Head of caudate nucleus (tissue), 42 donors: ENCODE data around the gene IFNL4.
"Not testable (repeated sequence)": the region's sequence is repeated elsewhere in the genome, so short reads cannot be mapped to it uniquely, and the experiment has no call there.

Source experiments
- DNase-seq, 42 donors: peaks; one replicate each; pipeline versions ENCODE4 v3.0.0 to v3.0.0-alpha.2; 2020 to 2021; ENCODE audit warnings: mixed read lengths in 7 of 42
- intact Hi-C: fragments of 100-400 bp; cut with DNase I; formaldehyde crosslinking; loops from one replicate; pipeline ENCODE4 v1.15.0; 2022

Gene IFNL4

DNA sequence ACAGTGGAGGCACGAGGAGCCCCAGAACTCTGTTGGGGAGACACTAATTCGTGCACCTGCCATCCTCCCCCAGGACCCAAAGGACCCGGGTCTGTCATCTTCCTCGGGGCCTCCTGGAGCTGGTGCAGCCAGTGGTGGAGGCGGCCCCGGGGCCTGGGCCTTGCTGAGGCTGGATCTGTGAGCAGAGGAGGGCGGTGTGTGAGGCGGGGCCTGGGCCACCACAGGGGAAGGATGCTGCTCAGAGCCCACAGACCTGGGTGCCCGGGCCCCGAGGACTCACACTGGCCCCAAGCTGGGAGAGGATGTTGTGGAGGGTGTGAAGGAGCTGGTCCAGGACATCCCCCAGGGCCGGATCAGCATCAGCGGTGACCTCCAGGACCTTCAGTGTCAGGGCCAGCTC, 12.1 kb downstream of the IFNL4 start:
- intact Hi-C loops = no loop called here
- no peak for DNase-seq

DNA sequence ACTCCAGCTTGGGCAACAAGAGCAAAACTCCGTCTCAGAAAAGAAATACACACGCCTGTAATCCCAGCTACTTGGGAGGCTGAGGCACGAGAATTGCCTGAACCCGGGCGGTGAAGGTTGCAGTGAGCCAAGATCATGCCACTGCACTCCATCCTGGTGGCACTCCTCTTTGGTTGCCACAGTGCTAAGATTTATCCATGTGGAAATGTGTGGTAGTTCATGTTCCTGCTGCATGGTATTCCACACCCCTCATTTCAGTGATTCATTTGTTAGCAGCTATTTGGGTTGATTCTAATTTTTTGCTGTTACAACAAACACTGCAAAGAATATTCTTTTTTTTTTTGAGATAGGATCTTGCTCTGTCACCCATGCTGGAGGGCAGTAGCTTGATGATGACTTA, 15.9 kb downstream of the IFNL4 start:
- DNase-seq = no peak
- intact Hi-C loops = no loop called here

DNA sequence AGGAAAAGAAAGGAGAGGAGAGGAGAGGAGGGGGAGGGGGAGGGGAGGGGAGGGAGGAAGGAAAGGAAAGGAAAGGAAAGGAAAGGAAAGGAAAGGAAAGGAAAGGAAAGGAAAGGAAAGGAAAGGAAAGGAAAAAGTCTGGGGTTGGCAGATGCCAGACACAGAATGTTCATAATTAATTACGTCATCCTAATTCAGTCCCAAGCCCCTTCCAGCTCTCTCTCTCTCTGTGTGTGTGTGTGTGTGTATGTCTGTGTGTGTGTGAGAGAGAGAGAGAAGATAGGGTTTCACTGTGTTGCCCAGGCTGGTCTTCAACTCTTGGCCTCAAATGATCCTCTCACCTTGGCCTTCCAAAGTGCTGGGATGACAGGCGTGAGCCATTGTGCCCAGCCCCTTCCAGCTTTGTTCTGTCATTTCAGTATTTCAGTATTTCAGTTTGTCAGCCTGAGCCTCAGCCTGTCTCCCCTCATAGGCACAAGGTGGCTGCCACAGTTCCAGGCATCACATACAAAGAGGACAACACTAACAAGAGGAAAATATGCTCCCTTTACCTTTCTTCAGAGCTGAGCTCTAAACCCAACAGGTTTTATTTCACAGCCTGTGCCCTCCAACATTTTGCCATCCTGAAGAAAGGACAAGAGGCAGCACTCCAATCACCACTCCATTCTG, 18.4 kb downstream of the IFNL4 start:
- DNase-seq = no peak
- intact Hi-C loops = no loop called here

DNA sequence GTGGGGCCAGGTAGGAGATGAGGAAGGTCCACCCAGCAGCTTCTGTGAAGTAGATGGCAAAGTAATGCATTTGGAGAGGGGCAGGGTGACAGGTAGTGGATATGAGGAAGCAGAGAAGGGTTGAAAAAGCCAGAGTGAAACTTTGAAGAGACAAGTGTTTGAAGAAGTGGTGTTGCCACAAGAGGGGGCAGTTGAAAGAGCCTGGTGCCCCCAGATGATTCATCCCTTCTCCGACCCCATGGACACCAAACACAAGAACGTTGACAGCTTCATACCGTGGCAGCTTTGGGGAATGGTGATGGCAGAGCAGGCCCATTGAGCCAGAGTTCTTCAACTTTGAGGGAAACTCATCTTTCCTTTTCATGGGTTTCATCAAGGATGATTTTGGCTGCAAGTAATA, 23.7 kb downstream of the IFNL4 start:
- intact Hi-C loops = no loop called here
- DNase-seq = no peak

DNA sequence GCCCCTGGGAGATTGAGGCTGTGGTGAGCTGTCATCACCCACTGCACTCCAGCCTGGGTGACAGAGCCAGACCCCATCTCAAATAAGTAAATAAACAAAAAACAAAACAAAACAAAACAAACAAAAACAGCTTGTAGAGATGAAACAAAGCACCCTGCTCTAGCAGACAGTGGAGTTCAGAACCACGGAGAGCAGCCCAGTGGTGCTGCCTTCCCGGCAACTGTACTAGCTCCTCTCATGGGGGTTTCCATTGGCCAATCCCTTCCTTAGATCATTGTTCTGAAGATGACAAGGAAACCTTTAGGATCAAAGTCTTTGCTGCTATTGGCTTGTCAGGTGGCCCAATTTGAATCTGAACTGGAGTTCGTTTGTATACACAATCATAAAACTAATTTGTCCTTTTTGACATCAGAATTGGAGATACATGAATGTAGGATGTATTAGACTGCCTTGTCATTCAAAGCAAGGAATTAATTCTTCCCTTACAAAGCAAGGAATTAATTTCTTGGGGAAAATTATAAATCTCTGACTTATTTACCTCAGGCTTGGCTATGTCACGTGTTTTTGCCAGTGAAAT, 24.9 kb downstream of the IFNL4 start:
- no peak for DNase-seq
- intact Hi-C loops = no loop called here

DNA sequence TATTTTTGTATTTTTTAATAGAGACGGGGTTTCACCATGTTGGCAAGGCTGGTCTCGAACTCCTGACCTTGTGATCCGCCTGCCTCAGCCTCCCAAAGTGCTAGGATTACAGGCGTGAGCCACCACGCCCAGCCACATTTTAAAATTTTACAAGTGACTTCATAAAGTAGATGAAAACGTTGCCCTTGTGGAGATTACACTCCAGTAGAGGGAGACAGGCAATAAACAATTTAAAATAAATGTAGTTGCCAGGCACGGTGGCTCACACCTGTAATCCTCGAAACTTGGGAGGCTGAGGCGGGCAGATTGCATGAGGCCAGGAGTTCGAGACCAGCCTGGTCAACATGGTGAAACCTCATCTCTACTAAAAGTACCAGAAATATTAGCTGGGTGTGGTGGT, 29.5 kb downstream of the IFNL4 start:
- DNase-seq, intact Hi-C loops: not testable (repeated sequence)

DNA sequence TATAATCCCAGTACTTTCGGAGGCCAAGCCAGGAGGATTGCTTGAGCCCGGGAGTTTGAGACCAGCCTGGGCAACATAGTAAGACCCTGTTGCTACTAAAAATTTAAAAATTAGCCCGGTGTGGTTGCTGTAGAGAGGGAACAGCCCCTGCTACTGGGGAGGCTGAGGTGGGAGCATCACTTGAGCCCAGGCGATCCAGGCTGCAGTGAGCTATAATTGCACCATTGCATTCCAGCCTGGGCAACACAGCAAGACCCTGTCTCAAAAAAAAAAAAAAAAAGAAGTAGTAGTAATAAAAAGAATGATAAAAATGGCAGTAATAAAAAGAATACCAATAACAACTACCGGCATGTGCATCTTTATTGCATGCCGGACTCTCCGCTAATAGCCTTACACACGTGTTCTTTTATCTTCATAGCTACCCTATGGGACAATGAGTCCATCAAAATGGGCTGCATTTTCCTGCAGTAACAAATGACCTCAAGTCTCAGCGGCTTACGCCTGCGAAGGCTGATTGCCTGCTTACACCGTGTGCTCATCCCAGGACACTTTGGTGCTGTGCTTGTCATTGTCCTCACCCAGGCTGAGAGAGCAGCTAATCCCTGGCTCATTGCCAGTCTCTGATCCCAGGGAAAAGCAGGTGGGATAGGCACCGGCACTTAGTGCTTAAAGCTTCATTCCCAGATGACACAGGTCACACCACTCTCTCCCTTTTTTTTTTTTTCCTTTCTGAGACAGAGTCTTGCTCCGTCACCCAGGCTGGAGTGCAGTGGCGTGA, 30.2 kb downstream of the IFNL4 start:
- no peak for DNase-seq
- intact Hi-C loops = no loop called here

DNA sequence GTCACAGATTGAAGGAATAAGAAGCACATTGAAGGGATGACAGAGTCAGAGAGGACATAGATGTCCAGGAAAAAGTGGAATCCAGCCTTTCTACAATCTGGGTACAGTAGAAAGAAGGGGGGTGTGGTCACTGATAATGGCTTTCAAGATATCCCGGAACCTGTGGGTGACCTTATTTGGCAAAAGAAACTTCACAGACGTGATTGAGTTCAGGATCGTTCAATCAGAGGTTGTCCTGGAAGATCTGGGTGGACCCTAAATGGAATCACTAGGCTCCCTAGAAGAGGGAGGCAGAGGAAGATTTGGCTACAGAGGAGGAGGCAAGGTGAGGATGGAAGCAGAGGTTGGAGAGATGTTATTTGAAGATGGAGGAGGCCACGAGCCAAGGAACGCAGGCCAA, 31.6 kb downstream of the IFNL4 start:
- DNase-seq = no peak
- intact Hi-C loops = no loop called here

DNA sequence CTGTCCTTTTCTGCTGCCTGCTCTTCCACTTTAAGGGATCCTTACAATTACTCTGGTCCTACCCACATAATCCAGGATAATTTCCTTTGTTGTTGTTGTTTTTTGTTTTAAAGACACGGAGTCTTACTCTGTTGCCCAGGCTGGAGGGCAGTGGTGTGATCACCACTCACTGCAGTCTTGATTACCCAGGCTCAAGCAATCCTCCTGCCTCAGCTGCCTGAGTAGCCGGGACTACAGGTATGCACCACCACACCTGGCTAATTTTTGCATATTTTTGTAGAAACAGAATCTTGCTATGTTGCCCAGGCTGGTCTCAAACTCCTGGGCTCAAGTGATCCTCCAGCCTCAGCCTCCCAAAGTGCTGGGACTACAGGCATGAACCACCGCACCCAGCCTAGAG, 33.3 kb downstream of the IFNL4 start:
- intact Hi-C loops, DNase-seq: not testable (repeated sequence)

DNA sequence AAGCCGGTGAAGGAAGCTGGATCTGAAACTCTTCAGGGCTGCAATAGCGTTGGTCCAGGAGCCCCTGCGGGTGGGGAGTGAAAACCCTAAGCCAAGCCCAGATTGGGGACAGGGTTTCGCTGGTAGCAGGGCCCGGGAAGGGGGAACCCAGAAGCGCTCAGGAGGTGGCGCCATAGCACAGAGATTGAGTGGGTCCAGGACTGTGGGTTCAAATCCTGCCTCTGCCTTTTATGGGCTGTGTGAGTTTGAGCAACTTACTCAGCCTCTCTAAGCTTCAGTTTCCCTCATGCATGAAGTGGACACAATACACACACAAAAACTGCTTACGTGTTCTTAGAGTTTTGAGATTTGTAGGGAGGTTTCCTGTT, 36.3 kb downstream of the IFNL4 start:
- intact Hi-C loops = no loop called here

DNA sequence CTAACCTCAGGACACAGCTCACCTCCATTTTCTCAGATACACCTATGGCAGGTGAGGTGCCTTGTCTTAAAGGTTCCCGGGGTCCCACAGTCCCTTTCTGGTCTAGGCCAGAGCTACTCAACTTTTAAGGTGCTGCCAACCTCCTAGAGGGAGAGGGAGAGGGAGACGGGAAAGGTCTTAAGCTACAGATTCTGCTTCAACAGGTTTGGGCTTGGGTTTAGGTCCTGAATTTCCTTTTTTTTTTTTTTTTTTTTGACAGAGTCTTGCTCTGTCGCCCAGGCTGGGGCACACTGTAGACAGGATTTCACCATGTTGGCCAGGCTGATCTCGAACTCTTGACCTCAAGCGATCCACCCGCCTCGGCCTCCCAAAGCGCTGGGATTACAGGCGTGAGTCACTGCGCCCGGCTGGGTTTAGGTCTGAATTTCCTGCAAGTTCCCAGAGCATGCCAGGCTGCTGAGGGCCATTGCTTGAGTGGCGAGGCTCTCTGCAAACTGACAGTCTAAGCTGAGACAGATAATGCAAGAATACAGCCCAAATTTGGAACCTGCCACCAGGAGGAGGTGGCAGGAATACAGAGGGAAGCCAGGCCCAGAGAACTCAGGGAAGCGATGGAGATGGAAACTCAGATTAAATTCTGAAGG, 36.8 kb downstream of the IFNL4 start:
- intact Hi-C loops = no loop called here

More for the DNA sequence above, 36.3 kb downstream of the IFNL4 start:
- DNase-seq = peak in 23 of 42 donors; percentile 4 to 53 (median 25)

DNA sequence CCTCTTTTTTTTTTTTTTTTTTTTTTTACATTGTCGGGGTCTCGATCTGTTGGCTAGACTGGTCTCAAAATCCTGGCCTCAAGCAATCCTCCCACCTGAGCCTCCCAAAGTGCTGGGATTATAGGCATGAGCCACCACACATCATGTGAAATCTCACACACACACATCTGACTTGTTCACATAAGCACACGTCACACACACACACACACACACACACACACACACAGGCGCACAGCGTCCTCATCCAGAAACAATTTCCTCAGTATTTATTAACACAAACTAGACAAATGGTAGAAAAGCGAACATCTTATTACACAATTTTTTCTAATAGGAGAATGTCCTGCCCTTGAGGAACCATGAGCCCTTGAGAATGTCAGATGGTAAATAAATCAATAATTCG, 39.5 kb downstream of the IFNL4 start:
- intact Hi-C loops = no loop called here
- DNase-seq = no peak

More for the DNA sequence above, 36.8 kb downstream of the IFNL4 start:
- no peak for DNase-seq

DNA sequence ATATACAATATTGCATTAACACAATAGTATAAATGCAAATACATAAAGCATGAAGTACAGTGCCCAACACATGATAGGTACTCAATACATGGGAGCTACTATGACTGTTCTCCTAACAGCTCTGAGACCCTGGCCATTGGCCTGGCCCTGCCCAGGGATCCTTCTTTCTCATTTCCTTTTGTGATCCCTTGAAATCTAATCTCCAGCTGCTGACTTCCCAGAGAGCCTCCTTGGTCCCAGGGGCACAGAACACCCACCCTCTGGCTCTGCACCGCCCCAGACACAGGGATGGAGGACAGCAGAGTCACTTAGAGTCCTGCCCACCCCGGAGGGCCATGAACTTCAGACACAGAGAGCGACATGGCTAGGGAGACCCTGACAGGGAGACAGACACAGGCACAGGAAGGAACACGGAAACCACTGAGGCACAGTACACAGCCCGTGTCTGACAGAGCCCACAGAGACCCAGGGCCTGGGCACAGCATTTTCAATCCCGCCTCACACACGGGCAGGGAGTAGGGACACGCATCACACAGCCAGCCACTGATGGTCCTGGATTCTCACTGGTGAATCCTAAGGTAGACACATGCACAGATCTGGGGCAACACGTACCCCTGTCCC, 40.4 kb downstream of the IFNL4 start:
- intact Hi-C loops = no loop called here

DNA sequence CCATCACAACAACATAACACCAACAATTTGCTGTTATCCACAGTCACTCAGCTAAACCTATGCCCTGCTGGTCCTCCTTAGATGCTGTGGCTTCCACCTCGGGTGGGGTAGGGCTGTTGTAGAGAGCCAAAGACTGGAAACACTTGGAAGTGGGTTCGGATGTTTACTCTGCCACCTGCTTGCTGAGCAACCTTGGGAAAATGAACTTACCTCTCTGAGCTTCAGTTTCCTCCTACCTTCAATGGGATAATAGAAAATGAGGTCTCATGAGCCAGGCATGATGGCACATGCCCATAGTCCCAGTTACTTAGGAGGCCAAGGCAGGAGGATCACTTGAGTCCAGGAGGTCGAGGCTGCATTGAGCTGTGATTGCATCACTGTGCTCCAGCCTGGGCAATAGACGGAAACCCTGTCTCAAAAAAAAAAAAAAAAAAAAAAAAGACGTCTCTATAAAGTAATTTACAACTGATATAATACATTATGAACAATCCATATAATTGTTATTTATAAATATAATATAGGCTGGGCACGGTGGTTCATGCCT, 41.3 kb downstream of the IFNL4 start:
- intact Hi-C loops = no loop called here
- no peak for DNase-seq

More for the DNA sequence above, 40.4 kb downstream of the IFNL4 start:
- DNase-seq = no peak

DNA sequence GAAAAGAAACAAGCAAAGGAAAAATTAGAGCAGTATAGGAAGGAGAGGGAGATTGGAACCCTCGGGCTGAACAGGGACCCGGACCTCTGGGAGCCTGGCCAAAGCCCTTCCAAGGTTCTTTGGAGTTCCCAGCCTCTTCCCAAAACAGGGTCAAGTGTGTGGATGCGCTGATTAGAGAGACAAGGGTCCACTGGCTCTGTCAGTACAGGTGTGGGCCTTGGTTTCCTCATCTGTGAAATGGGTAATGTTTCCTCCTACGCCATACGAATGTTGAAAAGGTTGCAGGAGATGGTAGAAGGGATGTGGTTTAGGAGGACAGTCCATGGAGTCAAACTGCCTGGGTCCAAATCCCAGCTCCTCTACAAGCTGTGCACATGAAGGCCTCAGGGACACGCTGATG, 42.5 kb downstream of the IFNL4 start:
- intact Hi-C loops = no loop called here
- no peak for DNase-seq

DNA sequence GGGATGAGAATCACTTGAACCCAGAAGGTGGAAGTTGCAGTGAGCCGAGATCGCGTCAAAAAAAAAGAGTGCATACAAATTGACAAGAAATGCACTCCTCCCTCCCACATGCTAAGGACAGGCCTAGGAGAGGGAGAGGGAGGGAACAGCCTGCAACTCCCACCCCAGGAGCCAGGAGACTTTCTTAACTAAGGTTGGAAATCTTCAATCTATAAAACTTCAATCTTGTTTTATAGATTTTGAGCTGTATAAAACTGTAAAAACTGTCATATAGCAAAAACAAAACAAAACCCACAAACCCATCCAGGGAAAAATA, 43.2 kb downstream of the IFNL4 start:
- no peak for DNase-seq
- intact Hi-C loops = no loop called here

DNA sequence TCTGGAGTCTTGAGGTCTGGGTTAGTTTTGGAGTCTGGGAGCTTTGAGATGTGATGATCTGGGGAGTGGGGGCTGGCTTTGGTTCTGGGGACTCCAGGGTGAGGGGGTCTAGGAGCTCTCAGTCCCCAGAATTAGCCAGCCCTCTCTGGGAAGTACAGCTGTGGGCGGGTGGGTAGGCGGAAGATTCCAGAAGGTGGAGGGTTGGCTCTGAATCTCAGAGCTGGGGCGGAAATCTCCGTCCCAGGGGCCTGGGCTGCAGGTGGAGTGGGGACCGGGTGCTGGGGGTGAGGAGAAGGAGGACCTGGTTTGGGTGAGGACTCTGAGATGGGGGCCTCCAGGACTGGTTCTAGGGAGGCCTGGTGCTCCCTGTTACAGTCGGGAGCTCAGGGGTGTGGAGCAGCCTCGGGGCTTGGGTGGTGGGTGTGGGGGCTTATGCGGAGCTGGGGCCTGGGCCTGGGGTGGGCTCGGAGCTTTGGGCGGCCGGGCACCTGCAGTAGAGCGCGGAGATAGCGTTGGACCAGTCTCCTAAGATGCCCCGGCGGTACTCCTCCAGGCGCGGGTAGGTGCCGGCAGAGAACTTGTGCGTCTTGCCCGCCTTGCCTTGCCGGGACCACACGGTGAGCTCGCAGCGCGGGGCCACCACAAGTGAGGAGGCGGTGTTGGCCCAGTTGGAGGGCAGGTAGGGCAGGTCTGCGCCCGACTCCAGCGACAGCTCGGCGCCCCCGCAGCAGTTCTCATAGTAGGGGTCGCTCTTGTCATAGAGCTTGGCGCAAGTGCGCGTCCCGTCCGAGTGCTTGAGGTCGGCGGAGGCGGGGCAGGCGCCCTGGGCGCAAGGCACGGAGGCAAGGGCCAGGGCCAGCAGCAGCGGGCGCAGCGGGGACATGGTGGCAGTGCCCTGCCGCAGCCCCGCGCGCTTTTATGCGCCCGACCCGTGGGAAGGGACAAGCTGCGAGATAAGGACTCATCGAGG, 45.0 kb downstream of the IFNL4 start, which contains the start of gene SYCN:
Gene SYCN (minus strand): TSS at position 892 of the 970 bp plus-strand sequence. CDS start 9 bp downstream, at position 883.
- no peak for DNase-seq
- intact Hi-C loops = no loop called here

DNA sequence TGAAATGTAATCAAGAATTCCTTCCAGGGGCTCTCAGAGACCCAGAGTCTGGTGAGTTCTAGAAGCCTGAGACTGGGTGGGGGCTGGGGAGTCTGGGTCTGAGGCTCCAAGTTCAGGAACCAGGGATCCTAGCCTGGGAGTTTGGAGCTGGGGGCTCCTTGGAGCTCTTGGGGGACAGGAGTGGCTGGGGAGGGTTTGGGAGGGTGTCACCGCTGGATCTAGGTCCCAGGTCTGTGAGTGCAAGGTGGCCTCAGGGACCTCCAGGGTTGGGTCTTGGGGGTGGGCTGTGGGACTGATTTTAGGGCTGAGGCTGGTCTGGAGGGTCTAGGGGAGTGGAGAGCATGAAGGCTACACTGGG, 45.7 kb downstream of the IFNL4 start:
- intact Hi-C loops = no loop called here
- DNase-seq = no peak

DNA sequence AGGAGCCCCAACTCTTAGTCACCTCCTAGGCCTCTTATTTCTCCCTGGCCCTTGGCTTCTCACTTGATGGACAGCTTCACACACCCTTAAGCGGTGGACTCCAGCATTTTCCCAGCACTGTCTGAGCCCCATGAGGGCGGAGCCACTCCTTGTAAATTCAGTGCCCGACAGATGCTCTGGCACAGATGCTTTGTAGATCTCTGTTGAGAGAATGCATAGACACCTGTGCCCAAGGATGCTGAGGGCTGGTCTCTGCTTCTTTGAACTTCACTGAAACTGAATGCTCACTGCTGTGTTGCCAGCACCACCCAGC, 47.9 kb downstream of the IFNL4 start:
- intact Hi-C loops = no loop called here
- no peak for DNase-seq
